Midbrain (tissue), 1 donor: ENCODE data around the gene ABHD16A.
A peak's percentile ranks its signal among the peaks of the same experiment; 100 is the strongest.
"Not testable (repeated sequence)": the region's sequence is repeated elsewhere in the genome, so short reads cannot be mapped to it uniquely, and the experiment has no call there.

Experiments used
- DNase-seq: peaks from one replicate; lab custom pipeline; 2025; lab: John Stamatoyannopoulos, UW

Gene ABHD16A

DNA sequence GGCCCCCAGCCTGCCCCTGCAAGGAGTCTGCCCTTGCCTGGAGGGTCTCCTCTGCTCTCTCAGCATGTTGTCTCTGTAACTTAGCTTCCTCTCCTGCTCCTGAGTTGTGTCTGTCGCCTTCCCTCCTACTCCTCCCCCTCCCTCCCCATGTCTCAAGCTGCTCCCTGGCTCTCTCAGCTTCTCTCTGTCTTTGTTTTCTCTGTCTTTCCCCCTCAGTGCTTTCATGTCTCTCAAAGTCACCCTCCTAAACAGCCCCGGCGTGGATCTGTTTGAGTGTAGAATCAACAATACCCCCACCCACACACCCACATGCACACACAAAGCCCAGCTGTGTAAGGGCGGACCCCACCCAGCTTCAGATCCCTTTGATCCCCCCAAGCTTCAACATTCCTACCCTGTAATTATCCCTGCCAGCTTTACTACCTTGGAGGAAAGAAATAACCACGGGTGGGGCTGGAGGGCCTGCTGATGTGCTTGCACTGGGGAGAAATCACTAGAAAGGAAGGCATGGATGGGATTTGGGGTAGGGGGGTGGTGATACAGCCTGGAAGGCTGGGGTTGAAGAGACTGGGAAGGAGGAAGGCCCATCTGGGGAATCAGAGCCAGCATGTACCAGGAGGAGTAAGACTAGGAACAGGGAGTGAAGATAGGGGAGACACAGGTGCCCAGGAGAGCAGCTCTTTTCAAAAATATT lies 11.0 kb upstream of the ABHD16A start:
- DNase-seq = no peak

DNA sequence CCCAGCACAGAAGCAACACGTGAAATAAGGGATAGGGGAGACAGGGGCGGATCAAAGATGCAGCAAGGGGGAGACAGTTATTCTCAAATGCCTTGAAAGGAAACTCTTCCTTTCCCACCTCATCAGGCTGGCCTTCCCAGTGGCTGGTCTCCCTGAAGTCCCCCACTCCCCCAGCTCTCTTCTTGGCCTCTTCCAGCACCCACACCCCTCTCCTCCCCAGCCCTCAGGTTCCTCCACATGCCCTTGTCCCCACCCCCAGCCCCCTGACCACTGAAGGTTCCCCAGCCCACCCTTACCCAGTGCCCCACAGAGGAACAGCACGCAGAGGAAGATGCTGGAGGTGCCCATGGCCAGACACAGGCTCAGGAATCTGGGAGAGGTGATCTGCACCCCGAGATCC lies 10.3 kb upstream of the ABHD16A start:
- no peak for DNase-seq

DNA sequence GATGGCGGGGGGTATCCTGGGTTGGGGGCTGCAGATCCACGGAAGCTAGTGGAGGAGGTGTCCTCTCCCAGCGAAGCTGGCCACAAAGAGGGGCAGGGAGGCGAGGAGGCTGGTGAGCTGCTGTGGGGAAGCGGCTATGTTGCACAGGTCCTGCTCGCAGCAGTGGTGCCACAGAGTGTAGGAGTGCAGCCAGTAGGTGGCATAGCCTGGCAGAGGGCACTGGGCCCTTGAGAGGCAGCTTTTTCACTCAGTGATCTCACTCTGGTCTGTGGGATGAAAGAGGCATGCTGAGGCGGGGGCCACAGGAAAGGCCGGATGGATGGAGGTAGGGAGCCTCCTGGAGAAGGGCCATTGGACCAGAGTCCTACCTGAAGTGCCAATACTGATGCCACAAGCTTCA lies 9.2 kb upstream of the ABHD16A start:
- no peak for DNase-seq

DNA sequence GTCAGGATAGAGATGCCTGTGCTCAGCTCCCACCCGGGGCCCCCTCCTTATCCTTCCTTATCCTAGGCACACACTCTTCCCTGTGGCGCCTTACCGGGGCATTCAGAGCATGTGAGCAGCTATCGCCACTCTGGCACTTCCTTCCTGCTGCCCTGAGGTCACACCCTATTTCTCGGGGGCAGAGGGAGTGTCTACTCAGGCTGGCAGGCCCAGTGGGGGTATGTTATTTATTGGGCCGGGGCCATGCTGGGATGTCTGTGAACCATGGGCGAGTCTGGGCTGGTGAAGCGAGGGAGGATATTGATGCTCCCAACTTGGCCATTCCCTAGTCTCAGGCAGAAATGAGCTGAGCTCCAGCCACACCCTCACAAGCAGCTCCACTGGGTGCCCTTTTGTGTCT lies 8.1 kb upstream of the ABHD16A start:
- no peak for DNase-seq

DNA sequence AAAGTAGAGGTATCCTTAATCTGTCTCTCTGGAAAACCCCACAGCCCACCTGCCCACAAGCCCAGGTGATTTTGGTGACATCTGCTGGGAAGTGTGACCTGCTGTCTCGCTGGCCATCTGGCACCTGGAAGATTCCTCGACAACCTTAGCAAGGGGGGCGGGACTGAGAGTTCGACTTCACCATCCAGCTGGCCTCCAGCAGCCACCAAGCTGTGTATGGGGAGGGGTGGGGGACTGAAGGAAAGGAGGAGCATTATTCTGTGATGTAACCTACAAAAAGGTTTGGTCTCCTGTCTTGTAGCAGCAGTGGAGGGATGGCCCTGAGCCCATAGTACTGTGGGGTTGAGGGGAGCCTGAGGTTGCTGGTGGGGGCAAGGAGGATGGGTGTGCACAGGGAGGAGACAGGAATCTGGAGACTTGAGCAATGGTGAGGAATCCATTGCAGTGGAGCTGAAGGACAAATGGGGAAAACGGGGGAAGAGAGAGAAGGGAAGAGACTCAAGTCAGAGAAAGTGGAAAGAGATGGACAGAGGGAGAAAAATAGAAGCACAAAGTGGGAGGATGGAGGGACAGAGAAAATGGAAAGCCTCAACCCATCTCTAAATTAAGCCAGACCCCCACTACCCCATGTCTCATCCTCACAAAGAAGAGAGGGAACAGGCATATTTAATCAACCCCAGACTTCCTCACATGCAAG lies 7.5 kb upstream of the ABHD16A start:
- DNase-seq = no peak

DNA sequence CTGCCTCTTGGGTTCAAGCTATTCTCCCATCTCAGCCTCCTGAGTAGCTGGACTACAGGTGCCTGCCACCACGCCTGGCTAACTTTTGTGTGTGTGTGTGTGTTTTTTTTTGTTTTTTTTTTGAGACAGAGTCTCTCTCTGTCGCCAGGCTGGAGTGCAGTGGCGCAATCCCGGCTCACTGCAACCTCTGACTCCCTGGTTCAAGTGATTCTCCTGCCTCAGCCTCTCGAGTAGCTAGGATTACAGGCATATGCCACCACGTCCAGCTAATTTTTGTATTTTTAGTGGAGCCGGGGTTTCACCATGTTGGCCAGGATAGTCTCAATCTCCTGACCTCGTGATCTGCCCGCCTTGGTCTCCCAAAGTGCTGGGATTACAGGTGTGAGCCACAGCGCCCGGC lies 6.0 kb upstream of the ABHD16A start:
- not testable (repeated sequence) for DNase-seq

DNA sequence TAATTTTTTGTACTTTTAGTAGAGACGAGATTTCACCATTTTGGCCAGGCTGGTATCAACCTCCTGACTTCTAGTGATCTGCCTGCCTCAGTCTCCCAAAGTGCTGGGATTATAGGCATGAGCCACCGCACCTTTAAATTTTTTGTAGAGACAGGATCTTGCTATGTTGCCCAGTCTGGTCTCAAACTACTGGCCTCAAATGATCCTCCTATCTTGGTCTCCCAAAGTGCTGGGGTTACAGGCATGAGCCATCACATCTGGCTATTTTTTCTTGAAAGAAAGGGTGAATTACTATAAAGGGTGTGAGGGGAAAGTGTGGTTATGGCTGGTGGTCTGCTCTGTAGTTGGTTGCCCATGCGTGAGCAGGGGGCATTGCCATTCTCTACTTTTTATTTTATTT lies 5.1 kb upstream of the ABHD16A start:
- DNase-seq = no peak

DNA sequence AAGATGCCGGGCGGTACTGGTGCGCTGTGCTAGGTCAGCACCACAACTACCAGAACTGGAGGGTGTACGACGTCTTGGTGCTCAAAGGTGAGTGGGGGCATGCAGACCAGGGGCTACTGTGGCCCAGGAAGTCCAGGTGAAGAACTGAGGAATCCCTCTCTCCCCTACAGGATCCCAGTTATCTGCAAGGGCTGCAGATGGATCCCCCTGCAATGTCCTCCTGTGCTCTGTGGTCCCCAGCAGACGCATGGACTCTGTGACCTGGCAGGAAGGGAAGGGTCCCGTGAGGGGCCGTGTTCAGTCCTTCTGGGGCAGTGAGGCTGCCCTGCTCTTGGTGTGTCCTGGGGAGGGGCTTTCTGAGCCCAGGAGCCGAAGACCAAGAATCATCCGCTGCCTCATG lies 4.6 kb upstream of the ABHD16A start:
- DNase-seq = no peak

DNA sequence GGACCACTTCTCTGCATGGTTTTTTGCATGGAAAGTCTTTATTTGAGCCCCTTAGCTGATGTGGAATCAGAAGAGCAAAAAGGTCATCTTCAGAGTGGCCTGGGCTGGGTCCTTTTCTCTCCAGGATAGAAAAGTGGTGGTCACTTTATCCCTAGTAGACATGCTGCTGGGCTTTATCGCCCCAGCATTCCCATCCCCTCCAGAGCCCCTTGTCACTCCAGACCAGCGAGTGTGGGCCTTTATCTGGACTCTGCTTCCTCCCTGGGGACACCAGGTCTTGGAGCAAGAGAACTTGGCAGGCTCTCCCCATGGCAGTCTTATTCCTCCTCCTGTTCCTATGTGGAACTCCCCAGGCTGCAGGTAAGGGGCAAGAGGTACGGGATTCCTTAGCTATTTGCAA lies 3.5 kb upstream of the ABHD16A start, which contains the start of gene LY6G6F:
Gene LY6G6F (plus strand): TSS at position 268 of the 400 bp plus-strand sequence. CDS start 41 bp downstream, at position 309.
- no peak for DNase-seq

DNA sequence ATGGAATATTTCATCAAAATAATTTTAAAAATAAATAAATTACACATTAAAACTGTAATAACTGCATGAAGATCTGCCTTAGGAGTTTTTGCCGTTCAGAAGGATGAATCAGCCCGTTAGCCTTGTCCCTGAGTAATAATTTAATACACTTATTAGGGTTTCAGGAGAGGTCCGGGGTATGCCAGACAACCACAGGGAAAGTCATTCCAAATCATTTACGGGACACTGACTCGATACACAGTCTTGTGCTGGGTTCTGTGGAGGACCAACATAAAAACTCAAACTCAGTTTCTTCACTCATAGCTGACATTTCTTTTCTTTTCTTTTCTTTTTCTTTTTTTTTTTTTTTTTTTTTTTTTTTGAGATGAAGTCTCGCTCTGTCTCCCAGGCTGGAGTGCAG lies 2.8 kb upstream of the ABHD16A start:
- no peak for DNase-seq

DNA sequence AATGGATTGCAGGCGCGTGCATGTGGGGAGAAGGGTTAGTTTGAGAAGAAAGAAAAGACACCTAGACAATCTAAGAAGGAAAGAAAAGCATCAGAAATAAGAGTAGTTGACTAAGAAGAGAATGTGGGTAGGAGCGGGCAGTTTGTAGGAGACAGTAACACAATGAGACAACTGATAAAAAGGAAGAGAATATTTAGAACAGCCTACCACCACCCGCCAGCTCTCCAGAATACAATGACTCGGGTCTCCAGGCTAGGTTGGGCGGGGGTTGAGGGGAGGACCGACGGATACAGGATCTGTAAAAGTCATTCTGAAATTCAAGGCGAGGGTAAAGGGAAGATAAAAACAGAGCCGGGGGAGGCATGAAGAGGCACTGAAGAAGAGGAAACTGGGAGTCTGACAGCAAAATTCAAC lies 712 bp downstream of the ABHD16A start:
- DNase-seq = peak; percentile 48

DNA sequence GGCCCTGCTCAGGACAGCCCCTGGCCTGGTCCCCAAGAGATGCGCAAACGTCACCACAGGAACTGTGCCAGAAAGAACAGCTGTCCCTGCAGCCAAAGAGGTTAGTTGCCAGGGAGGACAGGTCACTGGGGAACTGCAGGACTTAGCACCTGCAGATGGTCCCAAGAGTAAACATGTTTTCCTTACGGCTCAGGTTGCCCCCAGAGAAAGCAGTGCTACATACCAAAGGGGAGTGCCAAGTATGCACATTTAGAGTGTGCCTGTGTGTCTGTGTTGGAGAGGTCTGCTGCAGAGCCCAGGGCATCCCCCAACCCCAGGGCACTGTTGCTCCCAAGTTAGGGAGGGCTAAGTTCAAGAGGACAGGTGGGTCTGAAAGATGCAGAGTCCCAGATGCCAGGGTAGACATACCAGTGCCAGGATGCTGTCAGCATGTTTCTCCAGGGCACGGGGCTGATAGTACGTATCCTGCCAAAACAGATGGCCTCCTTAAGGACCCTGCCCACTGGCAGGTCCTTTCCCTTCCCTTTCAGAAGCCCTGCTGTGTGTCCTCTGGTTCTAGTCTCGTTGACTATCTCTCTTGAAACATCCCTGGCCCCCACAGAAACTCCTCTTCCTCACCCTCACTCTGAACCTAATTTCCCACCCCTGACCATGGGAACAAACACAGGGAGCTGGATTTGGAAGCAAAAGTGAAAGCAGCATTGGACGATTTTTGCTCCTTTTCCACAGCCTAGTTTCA lies 1.3 kb downstream of the ABHD16A start:
- DNase-seq = no peak

DNA sequence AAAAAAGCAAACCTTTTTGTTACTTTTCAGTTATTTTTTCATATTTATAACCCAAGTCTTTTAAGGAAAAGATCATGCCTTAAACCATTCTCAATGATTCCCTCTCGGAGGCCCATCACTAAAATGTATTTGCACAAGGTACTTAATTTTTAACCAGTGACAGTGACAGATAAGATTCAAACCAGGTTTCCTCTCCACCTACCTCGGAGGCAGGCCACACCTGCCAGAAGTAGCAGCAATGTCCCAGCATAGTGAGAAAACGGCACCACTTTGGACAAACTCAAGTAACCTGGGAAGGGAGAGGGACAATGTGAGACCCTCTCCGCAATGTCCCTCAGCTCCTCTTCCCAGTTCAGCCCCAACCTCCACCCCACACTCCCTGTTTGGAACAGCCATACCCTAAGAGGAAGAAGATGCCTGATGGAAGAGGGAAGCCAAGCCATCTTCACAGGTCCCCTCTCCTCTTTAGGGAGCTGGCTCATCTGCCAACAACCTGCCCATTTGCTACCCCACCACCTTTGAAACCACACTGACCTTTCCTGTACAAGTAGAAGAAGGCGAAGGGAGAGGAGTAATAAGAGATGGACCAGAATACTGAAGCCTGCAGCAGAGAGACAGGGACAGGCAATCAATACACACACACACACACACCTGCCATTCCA lies 2.3 kb downstream of the ABHD16A start:
- DNase-seq = no peak

DNA sequence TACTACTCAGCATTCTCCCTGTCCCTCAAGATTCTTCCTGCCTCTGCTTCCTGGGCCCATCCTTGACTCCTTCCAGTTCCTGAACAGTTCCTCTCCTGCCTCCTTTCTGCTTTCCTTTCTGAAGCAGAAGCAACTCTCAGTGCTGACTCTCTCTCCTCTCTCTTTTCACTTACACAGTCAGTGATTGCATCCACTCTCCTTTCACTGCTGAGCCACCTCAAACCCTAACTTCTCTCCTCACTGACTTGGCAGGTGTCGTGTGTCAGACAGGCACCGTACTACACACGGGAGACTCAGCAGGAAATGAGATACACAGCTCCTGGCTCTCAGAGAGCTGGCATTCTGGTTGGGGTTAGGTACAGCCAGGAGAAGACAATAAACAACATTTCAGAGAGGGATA lies 5.6 kb downstream of the ABHD16A start:
- DNase-seq = no peak

DNA sequence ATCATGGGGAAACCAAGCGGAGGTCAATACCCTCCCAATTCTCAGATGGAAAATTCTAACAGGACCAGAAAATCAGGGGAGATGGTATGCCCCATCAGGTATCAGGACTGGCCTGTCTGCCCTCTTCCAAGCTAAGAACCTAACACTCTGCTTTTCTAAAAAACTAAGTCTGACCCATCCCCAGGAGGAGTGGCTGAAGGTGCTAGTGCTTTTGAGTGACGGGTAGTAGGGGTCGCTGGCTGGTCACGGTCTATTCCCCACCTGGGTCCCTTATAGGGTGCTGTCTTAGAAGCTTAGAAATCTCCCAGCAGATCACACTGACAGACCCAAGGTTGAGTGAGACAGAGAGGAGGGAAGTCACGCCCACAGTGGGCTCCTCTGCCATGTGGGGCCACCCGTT lies 9.6 kb downstream of the ABHD16A start:
- DNase-seq = no peak

DNA sequence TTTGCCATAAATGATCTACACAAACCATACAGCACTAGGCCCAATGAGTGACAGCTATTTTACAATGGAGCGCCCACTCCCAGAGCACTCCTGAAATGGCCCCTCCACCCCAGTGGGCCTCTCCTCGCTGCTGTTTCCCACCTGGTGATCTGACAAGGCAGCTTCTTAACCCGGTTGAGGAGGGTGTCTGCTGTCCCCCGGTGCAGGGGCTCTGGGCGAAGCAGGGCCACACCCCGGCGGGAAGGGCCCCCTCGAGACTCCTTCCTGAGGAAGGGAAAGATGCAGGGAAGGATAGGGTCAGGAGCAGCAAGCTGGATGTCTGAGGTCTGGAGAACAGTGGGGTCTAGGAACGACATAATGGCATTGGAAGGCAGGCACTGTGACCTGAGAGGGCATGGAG lies 10.2 kb downstream of the ABHD16A start:
- DNase-seq = no peak

DNA sequence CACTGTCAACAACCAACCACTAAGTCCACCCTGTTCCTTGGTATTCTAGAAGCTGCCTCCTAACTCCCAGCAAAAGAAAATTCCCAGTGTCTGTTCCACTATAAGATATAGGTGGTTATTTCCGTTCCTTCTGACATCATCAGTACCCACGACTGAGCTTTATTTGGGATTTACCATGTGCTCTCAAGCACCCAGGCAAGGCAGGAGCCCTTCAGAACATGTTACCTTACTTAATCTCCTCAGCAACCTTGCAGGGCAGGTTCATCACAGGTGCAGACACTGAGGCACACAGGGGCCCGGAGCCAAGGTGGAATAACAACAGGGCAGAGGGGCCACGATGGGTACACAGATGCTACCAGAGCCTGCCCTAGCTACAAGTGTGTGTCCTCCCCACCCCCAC lies 10.8 kb downstream of the ABHD16A start:
- DNase-seq = no peak

DNA sequence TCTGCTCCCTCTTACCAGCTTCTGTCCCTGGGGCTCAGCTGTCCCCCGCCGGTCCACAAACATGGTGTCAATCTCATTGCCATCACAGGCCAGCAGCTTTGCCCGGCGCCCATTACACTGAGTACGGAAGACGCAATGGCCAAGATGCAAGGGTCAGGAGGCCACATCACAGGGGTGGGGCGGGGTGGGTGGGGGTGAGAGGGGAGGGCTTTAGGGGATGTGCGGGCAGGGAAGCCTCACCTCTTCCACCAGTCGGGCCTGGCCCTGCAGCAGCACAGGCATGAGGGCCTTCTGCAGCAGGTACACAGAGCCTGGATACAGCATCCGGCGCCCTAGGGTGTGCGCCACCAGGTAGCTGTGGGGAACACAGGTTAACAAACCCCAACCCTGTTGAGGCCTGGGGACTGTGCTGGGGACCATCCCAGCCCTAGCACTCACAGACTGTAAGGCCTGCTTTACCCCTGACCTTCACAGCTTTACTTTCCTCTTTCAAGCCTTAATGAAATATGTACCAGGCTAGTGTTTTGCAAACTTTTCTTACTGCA lies 11.5 kb downstream of the ABHD16A start:
- DNase-seq = no peak

DNA sequence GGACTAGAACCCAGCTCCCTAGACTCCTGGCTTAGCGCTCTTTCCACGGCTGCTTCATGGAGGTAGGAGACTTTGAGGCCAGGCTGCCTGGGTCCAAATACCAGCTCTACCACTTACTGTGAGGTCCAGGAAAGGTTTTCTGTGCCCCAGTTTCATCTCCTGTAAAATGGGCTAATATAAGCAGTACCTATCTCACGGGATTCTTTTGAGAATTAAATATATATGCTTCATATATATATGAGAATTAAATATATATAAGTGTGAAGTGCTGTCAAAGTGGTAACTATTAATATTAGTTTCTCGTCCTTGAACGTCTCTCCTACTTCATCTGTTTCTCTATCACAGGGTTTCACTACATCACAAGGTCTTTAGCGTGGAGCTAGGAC lies 12.1 kb downstream of the ABHD16A start:
- no peak for DNase-seq

DNA sequence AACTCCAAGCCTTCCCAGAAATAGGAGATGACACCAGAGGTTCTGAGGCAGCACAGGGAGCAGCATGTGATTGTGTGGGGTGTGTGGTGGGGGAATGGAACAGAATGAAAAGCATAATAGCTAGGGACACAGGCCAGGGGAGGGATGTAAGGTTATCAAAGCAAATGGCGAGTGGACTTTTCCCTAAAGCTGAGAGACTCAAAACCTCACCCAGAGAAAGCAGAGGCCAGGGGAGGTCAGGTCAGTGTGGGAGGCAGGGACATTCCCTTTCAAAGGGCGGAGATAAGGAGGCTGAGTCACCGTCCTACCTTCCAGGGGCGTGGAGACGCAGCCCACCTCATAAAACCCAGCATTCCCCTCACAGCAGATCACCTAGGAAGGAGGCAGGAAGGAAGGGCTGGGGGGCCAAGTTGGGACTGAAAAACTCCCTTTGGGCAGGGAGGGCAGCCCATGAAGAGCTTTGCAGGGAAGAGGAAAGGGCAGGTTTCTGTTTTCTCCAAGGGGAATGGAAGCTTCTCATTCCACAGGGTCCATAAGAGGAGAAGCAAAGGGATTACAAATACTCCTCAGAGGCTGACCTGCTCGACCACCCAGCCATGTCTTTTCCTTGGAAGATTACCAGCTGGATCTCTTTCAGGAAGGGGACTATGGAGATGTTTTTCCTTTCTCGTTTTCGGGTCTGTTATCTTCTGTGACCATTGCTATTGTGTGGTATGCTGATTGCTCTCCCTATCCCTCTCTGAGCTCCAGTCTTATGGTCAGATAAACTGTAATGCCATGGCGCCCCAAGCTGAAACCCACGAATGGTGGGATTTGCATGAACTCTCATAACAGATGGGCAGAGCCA lies 12.7 kb downstream of the ABHD16A start:
- DNase-seq = no peak
